ENCODE measurements around the gene PRM1. TPM values are rescaled to one million over a fixed set of nuclear protein-coding genes. Genes with fewer than 3 reads are reported as not detected.

Gene PRM1
- total and polyA plus RNA-seq, 2 of the 8 experiments (the other 6 are each of a cell fraction or from before 2014, with no cell fraction given), result 0.54 to 0.82 TPM

DNA sequence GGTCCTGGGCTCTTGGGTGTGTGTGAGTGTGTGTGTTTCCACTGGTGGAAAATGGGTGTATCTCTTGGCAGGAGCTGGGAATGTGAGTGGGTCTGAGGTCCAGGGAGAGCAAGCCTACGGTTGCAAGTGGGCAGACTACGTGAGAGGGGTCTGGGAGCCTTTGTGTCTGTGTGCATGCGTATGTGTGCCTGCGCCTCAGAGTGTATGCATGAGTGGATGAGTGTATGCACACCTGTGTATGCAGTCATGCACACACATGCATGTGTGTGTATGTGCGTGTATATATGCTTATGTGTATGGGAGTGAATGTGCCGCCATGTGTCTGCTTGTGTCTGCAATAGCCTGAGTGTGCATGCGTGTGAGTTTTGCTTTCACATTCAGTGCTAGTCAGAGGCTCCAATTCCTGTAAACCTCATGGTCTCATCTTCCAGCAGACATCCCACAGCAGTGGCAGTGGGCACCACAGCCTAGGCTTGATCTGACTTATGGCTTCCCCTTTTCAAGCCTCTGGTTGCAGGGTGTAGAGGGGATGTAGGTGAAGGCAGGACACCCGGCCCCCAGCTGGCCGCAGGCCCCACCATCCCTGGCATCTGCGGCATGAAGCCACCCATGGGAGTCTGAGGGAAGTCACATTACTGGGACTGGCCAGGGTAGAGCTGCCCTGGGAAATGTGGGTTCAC, 44.4 kb upstream of the PRM1 start:
- Histone ChIP-seq H2AFZ (ENCODE audit: low read length) (no peak overlapping the region), H3K4me3 (ENCODE audit: extremely low read depth in 1 of 4, insufficient read depth in 2 of 4, low read depth in 3 of 4, low read length in 4 of 4) (no peak overlapping the region), H3K79me2 (ENCODE audit: control insufficient read depth in 1 of 2, insufficient read depth in 2 of 2, low read length in 2 of 2) (no peaks in the 10 kb centered on the region), H4K91ac (replicated peaks; ENCODE audit: insufficient read length, low read length) (peak overlapping the region; percentile 82), H3K27ac (ENCODE audit: low read depth, low read length) (no peak overlapping the region), H2BK5ac (ENCODE audit: low read depth, low read length) (peak overlapping the region; percentile 99), H2BK20ac (ENCODE audit: low read length) (peak overlapping the region; percentile 99), H3K79me1 (ENCODE audit: low read depth, low read length) (no peaks in the 10 kb centered on the region), H3K4me2 (ENCODE audit: insufficient read depth in 1 of 2, low read depth in 2 of 2, low read length in 2 of 2) (no peak overlapping the region), H4K5ac (ENCODE audit: insufficient read length, low read depth, low read length) (no peak overlapping the region), H3K4ac (replicated peaks; ENCODE audit: insufficient read length, low read depth, low read length) (peak overlapping the region; percentile 24), H2BK12ac (ENCODE audit: low read depth, low read length) (peak overlapping the region; percentile 96), H3K18ac (ENCODE audit: extremely low read depth, low read length) (peak overlapping the region; percentile 72; the same call in 1 of the 2 replicates), H3K27me3 (replicated peaks in 1 of 4; ENCODE audit: control insufficient read depth in 3 of 4, extremely low read depth in 1 of 4, insufficient read depth in 3 of 4, low read length in 3 of 4) (no peaks in the 10 kb centered on the region), H3K4me1 (replicated peaks in 1 of 4; ENCODE audit: control insufficient read depth in 3 of 4, insufficient read depth in 4 of 4, low read length in 3 of 4) (peaks cover 13 to 16% (median 13%) of the 10 kb centered on the region in 4 experiments; a peak in 6 of 7 replicates), H3K36me3 (ENCODE audit: control insufficient read depth in 2 of 4, insufficient read depth in 4 of 4, low read length in 3 of 4) (no peaks in the 10 kb centered on the region), H3K23ac (ENCODE audit: insufficient read length) (no peak overlapping the region), H3K23me2 (ENCODE audit: low read depth, low read length) (peaks cover 7% of the 10 kb centered on the region; the same call in 1 of the 2 replicates), H2AK5ac (ENCODE audit: low read depth, low read length) (peak overlapping the region; percentile 99; the same call in 1 of the 2 replicates), H3K14ac (ENCODE audit: insufficient read length) (no peak overlapping the region), H3K9me3 (ENCODE audit: insufficient read depth in 2 of 2, low read depth in 1 of 2, low read length in 1 of 2) (no peaks in the 10 kb centered on the region), H3K56ac (replicated peaks; ENCODE audit: insufficient read length, low read depth, low read length) (no peak overlapping the region), H3K9ac (replicated peaks in 1 of 4; ENCODE audit: extremely low read depth in 1 of 4, low read depth in 3 of 4, low read length in 3 of 4) (no peak overlapping the region), H2BK15ac (ENCODE audit: low read length) (peak overlapping the region; percentile 50), H4K20me1 (replicated peaks in 1 of 2; ENCODE audit: control insufficient read depth in 1 of 2, insufficient read depth in 2 of 2, low read length in 2 of 2) (no peaks in the 10 kb centered on the region), H2BK120ac (replicated peaks; ENCODE audit: low read depth, low read length) (peak overlapping the region; percentile 62), H4K8ac (ENCODE audit: extremely low read depth, insufficient read depth, low read length) (no peak overlapping the region)
- POLR2A ChIA-PET (ENCODE audit: partially characterized antibody), result interaction anchor here (0.6 to 2.6 kb wide), 10 partner anchors 8 to 71 kb away, joined by 3 to 10 read pairs (median 4); partner anchors contain the start of gene SOCS1
- no peak for DNase-seq (ENCODE audit: low read depth in 1 of 2, low spot score in 2 of 2)
- 81% methylated on average over 10 of the region's 10 CpGs; no CpG with 5 or more reads in 1 of the 2 experiments for WGBS, 2 experiments (ENCODE audit: extremely low coverage in 1 of 2, insufficient coverage in 1 of 2, insufficient read length in 1 of 2, insufficient replicate concordance in 2 of 2, low coverage in 1 of 2, low lambda C conversion rate in 2 of 2, missing lambda C conversion rate in 1 of 2)
- FAIRE-seq, result no peak
- CTCF ChIA-PET (ENCODE audit: partially characterized antibody), result interaction anchor here (0.6 to 2.0 kb wide), 7 partner anchors 8 to 82 kb away, joined by 3 to 6 read pairs (median 3); partner anchors contain the start of gene SOCS1
- TF ChIP-seq ZNF274 (IDR thresholded peaks at IDR 0.05; ENCODE audit: borderline replicate concordance, extremely low read depth, low read length), result no peak
- TF ChIP-seq, protein P1, sequence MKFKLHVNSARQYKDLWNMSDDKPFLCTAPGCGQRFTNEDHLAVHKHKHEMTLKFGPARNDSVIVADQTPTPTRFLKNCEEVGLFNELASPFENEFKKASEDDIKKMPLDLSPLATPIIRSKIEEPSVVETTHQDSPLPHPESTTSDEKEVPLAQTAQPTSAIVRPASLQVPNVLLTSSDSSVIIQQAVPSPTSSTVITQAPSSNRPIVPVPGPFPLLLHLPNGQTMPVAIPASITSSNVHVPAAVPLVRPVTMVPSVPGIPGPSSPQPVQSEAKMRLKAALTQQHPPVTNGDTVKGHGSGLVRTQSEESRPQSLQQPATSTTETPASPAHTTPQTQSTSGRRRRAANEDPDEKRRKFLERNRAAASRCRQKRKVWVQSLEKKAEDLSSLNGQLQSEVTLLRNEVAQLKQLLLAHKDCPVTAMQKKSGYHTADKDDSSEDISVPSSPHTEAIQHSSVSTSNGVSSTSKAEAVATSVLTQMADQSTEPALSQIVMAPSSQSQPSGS (IDR thresholded peaks at IDR 0.05; ENCODE audit: low read length), result no peak
- no peak for TF ChIP-seq KDM4A (IDR thresholded peaks at IDR 0.05; ENCODE audit: low read depth, low read length, severe bottlenecking)
- TF ChIP-seq RBBP5 (IDR thresholded peaks at IDR 0.05; ENCODE audit: borderline replicate concordance, low read depth, low read length), result no peak
- TF ChIP-seq, protein P2, sequence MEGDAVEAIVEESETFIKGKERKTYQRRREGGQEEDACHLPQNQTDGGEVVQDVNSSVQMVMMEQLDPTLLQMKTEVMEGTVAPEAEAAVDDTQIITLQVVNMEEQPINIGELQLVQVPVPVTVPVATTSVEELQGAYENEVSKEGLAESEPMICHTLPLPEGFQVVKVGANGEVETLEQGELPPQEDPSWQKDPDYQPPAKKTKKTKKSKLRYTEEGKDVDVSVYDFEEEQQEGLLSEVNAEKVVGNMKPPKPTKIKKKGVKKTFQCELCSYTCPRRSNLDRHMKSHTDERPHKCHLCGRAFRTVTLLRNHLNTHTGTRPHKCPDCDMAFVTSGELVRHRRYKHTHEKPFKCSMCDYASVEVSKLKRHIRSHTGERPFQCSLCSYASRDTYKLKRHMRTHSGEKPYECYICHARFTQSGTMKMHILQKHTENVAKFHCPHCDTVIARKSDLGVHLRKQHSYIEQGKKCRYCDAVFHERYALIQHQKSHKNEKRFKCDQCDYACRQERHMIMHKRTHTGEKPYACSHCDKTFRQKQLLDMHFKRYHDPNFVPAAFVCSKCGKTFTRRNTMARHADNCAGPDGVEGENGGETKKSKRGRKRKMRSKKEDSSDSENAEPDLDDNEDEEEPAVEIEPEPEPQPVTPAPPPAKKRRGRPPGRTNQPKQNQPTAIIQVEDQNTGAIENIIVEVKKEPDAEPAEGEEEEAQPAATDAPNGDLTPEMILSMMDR (IDR thresholded peaks at IDR 0.05; ENCODE audit: control extremely low read depth in 1 of 3, insufficient read depth in 1 of 3, low read depth in 1 of 3, low read length in 3 of 3), result no peak
- no peak for TF ChIP-seq BACH1 (IDR thresholded peaks at IDR 0.05; ENCODE audit: low read length)

All from H1 (cell line).